ENCODE data around the gene ADGRL1.
"Not testable (repeated sequence)": the region's sequence is repeated elsewhere in the genome, so short reads cannot be mapped to it uniquely, and the experiment has no call there.

GRCh38 chr19:14203788-14204187, 2.2 kb downstream of the ADGRL1 start:
- TF ChIP-seq CTCF, EP300, POLR2AphosphoS5, POLR2A (IDR thresholded peaks at IDR 0.05): not testable (repeated sequence)
